Measurements from ENCODE around the gene TMEM273.

DNA sequence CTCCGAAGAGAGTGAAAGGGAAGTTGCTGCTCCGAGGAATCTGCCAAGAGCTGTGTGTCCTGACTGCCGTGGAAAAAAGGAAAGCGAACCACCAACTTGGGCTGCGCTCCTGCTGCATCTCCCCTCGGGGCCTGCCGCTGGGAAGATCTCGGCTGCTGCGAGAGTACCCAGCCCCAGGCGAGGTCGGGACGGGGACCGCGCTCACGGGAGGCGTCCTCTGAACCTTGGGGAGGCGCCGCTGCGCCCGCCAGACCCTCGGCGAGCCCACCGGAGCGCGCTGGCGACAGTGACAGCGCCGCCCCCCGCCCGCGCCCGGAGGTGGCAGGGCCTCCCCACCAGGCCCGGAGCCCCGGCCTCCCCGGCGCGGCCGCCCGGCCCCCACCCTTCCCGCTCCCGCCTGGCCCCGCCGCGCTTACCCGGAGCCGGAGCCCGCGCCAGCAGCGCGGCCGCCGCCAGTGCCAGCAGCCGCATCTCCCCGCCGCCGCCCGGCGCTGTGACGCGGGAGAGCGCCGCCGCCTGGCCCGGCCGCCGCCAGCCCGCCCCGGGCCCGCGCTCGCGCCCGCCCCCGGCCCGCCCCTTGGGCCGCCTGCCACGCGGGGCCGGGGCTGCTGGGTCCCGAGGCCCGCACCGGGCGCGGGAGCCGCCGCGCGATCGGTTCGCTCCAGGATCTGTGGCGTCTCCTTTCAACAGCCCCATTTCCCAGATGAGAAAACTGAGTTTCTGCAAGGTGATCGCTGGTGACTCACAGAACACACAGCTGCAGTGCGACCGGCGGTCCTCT, 73.0 kb downstream of the TMEM273 start, which contains the start of gene VSTM4:
- TF ChIP-seq CTCF (IDR thresholded peaks at IDR 0.05) (no peak), EP300 (IDR thresholded peaks at IDR 0.05) (no peak)

Measured in sigmoid colon (tissue), 4 donors.